Subcutaneous abdominal adipose tissue (tissue), 5 donors: ENCODE results near the gene VGLL3.

Experiments used
- H3K27ac ChIP-seq: one replicate; pipeline ENCODE4 v1.7.0; 2013; ENCODE audit warnings: low read depth, mild to moderate bottlenecking, inconsistent platforms, low read length, moderate library complexity
- H3K27me3 ChIP-seq, 5 donors: one replicate each; pipeline ENCODE4 v1.7.0; 2013; ENCODE audit warnings: low read length in 5 of 5, inconsistent platforms in 1 of 5; ENCODE audit not compliant: control insufficient read depth in 5 of 5, insufficient read depth in 4 of 5
- H3K36me3 ChIP-seq, 5 donors: one replicate each; pipeline ENCODE4 v1.7.0; 2013; ENCODE audit warnings: low read length in 5 of 5; ENCODE audit not compliant: control insufficient read depth in 5 of 5, insufficient read depth in 5 of 5
- H3K4me1 ChIP-seq, 5 donors: one replicate each; pipeline ENCODE4 v1.7.0; 2013; ENCODE audit warnings: low read length in 5 of 5, mild to moderate bottlenecking in 3 of 5, moderate library complexity in 1 of 5; ENCODE audit not compliant: control insufficient read depth in 5 of 5, insufficient read depth in 5 of 5
- H3K4me3 ChIP-seq, 5 donors: one replicate each; pipeline ENCODE4 v1.7.0; 2013; ENCODE audit warnings: low read length in 5 of 5, low read depth in 1 of 5
- H3K9ac ChIP-seq, 5 donors: one replicate each; pipeline ENCODE4 v1.7.0; 2013; ENCODE audit warnings: low read length in 5 of 5, mild to moderate bottlenecking in 4 of 5, moderate library complexity in 3 of 5
- H3K9me3 ChIP-seq, 5 donors: one replicate each; pipeline ENCODE4 v1.7.0; 2013; ENCODE audit warnings: low read length in 5 of 5; ENCODE audit not compliant: control insufficient read depth in 5 of 5
- donor health status: healthy.
- donor health status: healthy.
- donor health status: healthy.
- donor health status: healthy.
- donor health status: healthy.

VGLL3 gene

GRCh38 chr3:86890741-86891396, 100.1 kb downstream of the VGLL3 start:
- Histone ChIP-seq H3K27me3 (no peaks in the 10 kb centered on the region), H3K4me3 (no peak overlapping the region), H3K27ac (no peak overlapping the region), H3K4me1 (no peaks in the 10 kb centered on the region), H3K9me3 (no peaks in the 10 kb centered on the region), H3K9ac (no peak overlapping the region), H3K36me3 (no peaks in the 10 kb centered on the region)
